Activated CD4-positive, alpha-beta T cell treated with anti-CD3 and anti-CD28 coated beads, Interleukin-10, Interleukin-2, amounts not matched to agents 100 ng/mL and 50 ng/mL, durations not matched to agents 16 hours and 8 hours (primary cell): ENCODE results near the gene TAS2R40.
A peak's percentile ranks its signal among the peaks of the same experiment; 100 is the strongest.

ENCODE experiments used
- DNase-seq: peaks from one replicate; pipeline ENCODE4 v3.0.0-alpha.2; 2020

Gene TAS2R40

DNA sequence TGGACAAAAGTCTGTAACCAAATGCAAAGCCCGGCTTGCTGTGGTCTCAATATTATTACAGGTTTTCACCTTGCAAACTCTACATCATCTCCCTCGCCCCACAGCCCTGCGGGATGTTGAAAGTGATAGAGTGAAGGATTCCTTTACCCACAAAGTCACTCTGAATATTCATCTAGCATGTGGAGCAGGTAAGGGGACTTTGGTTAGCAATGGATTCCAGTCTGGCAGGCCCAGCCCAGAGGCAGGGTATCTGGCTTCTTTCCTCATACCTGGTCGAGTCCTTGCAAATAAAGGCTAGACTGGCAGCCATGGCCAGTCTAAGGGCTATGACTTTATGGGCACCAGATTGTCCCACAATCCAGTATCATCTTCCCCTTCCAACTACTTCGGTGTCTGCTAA, 3.2 kb downstream of the TAS2R40 start:
- DNase-seq, result no peak

DNA sequence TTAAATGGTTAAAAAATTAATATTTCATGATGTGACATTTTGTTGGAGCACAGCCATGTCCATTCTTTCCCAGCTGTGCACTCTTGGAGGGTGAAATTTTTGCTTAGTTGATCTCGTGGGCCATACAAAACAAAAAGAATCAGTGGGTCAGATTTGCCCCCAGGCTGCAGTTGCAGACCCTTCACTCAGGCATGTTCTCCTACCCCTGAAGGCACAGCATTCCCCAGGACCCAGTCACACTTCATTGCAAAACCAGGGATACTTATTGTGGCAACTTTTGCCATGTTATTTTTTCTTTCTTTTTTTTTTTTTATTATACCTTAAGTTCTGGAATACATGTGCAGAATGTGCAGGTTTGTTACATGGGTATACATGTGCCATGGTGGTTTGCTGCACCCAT, 6.0 kb downstream of the TAS2R40 start:
- no peak for DNase-seq

DNA sequence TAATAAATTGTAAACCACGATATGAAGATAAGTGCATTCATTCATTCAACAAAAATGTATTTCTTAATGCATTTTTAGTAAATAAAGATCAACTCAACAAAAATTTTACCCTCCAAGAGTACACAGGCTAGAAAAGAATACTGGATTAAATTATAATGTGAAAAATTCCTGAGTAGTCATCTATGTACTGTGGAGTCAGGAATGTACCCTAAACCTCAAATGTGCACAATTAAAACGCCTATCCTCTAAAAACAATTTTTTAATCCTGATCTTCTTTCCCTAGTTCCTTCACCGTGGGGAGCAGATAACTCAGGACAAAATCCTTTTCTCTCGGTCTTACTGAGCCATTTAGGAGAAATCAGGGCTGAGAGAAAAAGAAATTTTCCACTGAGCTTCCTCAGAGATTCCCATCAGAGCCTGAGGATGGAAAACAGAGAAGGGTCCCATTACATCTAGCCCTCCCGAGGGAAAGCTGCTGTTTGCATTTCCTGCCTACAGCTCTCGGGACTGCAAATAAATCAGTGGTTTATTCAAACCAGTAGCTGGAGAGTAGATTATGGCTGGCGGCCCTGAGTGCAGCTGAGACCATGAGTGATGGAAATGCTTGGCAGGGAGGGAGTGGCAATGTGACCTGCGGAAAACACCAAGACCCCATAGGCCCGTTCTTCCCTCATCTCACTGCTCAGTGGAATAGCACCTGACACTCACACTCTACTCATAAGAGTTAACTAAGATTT, 7.4 kb downstream of the TAS2R40 start:
- no peak for DNase-seq

DNA sequence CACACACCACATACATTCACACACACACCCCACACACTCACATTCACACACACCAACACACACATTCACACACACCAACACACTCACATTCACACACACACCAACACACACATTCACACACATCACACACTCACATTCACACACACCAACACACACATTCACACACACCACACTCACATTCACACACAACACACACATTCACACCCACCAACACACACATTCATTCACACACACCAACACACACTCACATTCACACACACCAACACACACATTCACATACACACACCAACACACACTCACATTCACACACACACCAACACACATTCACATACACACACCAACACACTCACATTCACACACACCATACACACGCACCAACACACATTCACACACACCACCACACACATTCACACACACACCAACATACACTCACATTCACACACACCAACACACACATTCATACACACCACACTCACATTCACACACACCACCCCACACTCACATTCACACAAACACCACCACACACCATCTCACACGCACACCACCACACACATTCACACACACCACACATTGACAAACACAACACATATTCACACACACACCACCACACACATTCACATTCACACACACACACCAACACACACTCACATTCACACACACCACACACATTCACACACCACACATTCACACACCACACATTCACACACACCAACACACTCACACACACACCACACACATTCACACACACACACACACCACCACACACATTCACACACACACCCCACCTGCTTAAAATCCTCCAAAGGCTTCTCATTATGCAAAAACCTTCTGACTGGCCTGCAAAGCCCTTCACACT, 9.0 kb downstream of the TAS2R40 start:
- no peak for DNase-seq

DNA sequence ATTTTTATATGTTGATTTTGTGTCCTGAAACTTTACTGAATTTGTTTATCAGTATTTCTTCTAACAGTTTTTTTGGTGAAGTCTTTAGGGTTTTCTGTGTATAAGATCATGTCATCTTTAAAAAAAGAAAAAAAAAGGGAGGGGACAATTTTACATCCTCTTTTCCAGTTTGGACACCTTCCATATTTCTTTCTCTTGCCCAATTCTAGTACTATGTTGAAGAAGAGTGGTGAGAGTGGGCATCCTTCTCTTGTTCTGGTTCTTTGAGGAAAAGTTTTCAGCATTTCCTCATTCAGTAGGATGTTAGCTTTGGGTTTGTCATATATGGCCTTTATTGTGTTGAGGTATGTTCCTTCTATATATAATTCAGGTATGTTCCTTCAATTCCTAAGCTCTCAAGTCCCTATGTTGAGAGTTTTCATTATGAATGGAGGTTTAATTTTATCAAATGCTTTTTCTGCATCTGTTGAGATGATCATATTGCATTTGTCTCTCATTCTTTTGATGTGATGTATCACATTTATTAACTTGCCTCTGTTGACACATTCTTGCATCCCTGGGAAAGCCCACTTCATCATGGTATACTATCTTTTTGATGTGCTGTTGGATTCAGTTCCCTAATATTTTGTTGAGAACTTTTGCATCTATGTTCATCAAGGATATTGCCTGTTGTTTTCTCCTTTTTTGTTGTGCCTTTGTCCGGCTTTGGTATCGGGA, 12.1 kb downstream of the TAS2R40 start:
- DNase-seq, result no peak

DNA sequence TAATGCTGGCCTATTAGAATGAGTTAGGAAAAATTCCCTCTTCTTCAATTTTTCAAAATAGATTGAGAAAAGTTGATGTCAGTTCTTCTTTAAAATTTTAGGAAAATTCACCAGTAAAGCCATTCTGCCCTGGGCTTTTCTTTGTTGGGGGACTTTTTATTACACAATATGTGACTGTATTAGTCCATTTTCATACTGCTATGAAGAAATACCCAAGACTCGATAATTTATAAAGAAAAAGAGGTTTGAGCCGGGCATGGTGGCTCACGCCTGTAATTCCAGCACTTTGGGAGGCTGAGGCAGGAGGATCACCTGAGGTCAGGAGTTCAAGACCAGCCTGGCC, 12.7 kb downstream of the TAS2R40 start:
- no peak for DNase-seq

DNA sequence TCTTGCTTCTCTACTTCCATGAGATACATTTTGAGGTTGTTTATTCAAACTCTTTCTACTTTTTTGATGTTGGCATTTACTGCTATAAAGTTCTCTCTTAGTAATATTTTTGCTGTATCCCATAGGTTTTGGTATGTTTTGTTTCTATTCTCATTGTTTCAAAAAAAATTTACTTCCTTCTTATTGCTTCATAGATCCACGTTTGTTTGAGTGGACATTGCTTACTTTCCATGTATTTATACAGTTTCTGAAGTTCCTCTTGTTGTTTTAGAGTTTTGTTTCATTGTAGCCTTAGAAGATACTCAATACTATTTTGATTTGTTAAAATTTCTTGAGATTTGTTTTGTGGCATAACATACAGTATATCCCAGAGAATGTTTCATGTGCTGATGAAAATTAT, 13.7 kb downstream of the TAS2R40 start:
- DNase-seq, result no peak

DNA sequence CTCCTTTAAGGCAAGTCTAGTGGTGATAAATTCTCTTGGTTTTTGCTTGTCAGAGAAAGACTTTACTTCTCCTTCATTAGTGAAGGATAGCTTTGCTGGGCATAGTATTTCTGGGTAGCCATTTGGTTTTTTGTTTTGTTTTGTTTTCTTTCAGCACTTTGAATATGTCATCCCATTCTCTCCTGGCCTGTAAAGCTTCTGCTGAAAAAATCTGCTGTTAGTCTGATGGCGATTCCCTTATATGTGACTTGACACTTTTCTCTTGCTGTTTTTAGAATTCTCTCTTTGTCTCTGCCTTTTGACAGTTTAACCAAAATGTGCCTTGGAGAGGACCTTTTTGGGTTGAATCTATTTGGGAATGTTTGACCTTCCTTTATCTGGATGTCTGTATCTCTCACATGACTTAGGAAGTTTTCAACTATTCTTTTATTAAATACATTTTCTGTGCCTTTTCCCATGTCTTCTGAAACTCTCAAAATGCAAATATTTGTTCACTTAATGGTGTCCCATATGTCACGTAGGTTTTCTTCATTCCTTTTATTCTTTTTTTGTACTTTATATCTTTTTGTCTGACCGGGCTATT, 14.7 kb downstream of the TAS2R40 start:
- DNase-seq, result no peak

DNA sequence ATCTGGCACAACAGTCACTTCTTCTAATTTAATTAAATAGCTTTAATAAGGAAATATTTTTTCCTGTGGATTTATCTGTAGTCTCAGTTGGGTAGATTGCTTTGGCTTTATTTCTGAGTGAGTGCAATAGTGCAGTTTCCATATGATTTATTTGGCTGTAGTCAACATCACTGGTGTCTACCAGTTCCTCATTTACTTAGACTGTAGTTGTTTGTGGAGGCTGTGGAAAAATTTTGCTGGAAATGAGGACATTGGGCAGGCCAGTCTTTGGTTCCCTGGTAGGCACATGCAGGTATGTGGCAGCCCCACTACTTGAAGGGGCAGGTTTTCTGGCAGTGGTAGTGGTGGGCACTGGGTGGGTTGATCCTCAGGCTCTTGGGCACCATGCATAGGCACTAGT, 15.5 kb downstream of the TAS2R40 start:
- DNase-seq, result no peak

DNA sequence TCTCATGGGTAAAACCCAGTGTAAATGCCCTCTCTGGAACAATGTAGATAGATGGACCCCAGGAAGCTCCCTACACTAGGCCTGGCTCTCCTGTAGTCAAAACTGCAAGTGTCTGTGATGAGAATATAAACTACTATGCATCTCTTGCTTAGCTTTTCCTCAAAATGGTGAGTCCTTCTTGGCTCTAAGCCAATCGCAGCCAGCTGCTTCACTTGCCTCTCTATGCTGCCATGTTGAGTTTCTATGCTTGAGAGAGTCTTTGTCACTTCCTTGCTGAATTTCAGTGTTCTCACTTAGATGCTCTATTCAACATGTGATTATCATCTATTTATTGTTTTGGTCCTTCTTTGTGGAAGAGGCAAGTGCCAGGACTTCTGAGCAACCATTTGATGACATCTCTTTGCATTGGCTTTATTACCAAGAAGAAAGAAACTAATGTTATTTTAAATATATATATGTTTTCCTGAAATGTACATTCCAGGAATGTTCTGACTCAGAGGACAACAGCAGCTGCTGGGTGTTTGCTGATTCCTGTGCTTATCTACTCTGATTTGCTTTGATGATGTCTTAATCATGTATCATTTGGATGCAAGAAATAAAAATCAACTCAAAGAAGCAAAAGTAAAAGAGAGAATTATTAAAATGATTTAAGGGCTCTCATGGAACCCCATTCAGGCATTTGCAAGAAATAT, 16.6 kb downstream of the TAS2R40 start:
- no peak for DNase-seq

DNA sequence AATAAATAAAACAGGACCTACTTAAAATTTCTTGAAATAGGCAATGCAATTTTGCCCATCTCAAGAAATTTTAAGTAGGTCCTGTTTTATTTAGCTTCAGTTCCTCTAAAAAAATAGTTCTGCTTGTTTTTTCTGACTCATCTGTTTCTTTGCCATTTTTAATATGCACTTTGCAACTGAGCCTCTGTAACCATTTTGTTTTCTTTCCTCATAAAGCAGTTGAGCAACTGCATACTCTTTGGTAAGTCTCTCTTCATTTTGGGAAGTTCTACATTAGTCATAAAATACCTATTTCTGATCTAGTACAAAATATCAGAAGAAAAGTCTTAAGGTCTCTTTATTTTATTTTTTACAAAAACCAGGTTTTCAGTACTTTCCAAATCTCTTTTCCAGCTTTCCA, 18.0 kb downstream of the TAS2R40 start:
- no peak for DNase-seq

DNA sequence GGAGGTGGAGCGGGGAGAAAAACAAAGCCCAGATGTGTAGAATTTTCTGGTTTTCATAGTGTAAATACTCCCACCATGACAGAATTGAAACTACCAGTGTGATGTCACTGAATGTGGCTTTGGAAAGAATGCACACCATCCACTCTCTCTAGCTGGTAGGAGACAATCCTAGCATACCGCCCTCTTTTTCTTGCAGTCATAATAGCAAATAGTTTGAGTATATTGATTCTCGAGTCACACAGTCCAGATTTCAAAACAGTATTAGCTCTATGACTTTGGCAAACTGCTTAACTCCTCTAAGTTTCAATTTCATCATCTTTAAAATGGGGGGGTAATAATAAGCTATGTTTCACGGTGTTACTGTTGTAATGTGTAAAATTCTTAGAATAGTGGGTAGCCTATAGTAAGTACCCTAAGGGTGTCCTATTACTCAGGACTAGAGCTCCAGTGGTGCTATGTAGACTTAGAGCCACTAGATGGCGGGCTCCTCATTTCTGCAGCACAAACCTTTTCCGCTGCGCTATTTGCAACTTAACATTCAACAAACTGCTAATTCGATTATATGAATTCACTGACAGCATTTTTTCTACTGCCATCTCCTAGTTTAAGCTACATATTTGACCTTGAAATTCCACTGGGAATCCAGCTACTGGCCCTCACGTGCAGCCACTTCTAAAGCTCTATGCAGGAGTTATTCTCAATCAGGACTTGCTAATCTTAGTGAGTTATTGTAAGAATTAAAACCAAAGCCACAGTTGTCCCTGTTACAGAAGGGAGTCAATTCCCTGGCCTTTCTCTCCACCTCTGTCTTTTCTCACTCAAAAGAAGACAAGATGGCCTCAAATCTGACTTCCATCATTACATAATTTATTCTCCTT, 18.7 kb downstream of the TAS2R40 start:
- DNase-seq, result peak; percentile 83

DNA sequence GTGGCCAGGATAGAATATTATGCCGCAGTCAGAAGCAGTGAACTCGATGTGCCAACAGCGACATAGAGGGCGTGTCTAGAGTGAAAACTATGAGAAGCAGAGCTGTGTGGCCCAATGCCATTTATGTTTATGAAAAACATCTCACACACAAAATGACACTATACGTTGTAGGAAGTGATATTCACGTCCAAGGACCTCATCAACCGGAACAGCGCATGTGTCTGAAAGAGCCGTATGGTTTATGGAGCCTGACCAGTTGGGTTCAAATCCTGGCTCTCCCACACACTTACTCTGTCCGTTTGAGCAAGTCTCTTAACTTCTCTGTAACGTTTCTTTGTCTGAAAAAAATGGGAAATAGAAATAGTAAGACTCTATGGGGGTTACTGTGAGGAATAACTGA, 20.5 kb downstream of the TAS2R40 start:
- no peak for DNase-seq

DNA sequence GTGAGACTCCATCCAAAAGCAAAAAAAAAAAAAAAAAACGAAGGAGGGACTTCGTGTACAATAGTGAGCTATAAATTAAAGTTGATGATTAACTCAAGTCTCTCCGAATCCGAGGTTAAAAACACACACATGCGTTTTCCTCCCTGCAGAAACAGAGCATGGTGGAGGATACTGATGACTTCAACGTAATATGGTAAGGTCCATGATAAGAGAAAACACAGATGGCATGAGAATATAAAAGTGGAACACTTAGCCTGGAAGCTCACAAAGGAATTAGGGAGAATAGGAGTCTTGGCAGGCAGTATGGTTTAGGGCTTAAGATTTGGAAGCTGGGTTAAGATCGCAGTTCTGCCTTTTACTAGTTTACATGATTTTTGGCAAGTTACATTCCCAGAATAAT, 21.3 kb downstream of the TAS2R40 start:
- no peak for DNase-seq

DNA sequence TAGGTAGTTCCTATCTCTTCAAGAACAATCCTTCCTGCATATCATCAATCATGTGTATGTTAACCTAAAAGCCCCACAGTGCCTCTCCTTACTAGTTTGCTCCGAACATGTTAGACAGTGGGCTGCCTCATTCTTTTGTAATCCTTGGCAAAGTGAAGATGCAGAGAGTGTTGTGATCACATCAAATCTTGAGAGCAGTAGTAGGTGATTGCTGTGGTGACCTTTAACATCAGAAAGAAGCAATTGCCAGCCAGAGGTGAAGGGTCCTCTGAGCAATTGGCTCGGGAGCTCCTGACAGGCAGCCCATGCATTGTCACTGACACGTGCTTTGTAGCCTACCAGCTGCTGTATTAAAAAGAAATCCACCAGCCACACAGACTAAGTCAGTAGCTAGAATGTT, 21.8 kb downstream of the TAS2R40 start:
- no peak for DNase-seq

DNA sequence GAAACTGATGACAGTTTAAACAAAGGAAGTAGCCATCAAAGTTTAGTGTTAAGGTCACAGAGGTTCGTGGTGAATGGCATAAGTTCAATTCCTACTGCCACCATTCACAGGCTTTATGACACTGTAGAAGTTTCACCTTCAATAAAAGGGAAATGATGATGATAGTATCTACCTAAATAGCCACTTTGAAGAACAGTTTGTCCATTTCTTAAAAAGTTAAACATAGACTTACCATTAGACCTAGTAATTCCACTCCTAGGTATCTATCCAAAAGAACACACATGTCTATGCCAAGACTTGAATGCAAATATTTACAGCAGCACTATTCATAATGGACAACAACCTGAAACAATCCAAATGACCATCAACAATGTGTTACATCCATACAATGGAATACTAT, 22.5 kb downstream of the TAS2R40 start:
- no peak for DNase-seq

DNA sequence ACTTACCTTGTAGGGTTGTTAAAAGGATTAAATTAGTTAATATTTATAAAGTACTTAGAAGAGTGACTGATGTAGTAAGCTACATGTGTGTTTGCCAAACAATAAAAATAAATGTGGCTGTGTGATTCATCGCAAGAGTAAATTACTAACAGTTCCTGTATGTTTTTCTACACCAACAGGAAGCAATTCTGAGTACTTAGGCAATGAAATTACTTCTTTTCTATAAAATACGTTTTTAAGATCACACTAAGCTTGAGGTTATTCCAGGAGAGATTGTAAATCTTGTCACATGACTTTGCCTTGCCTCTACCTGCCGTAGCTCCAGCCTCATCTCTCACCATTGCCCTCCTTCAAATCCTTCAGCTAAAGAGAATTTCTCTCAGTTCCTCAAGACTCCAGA, 23.3 kb downstream of the TAS2R40 start:
- peak; percentile 76 for DNase-seq

DNA sequence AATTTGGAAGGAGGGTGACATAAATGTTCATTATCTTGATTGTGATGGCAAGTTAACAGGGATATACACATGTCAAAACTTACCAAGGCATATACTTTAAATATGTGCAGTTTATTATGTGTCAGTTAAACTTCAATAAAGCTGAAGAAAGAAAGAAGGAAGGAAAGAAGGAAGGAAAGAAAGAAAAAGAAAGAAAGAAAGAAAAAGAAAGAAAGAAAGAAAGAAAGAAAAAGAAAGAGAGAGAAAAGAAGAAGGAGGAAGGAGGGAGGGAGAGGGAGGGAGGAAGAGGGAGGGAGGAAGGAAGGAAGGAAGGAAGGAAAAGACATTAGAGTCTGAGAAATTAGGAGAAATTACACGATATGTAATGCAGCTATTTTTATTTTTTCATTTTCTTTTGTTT, 25.5 kb downstream of the TAS2R40 start:
- DNase-seq, result no peak

DNA sequence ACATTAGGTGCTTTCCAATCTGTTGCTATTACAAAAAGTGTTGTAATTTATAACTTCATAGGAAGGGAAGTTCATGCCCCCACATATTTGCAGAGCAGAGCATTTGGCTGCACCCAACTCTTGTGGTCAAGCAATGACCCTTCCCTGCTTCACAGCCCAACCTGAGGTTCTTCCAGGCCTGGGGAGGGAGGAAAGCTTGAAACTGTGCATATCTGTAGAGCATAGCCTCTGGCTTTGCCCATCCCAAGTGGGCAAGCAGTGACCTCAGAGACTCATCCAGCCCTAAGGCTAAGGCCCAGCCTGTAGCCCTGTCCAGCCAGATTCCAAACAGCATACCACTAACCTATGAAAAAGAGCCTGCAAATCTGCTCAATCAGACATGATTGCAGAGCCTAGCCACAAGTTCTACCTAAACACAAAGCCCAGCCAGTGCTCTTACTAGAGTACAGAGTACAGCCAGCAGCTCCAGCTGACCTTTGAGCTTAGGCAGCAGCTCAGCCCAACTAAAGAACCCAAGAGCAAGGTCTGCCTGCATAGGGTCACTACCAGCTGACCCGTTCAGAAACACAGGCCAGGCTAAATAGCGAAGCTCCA, 27.0 kb downstream of the TAS2R40 start:
- DNase-seq, result no peak

DNA sequence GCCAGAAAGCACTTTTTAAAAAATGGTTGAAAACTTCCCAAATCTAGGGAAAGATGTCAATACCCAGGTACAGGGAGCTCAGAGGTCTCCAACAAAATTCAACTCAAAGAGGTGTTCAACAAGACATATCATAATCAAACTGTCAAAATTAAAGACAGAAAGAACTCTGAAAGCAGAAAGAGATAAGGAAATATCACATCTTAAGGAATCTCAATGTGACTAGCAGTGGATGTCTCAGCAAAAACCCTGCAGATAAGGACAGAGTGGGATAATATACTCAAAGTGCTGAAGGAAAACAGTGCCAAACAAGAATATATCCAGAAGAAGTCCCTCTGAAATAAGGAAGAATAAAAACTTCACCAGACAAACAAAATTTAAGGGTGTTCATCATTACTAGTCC, 28.4 kb downstream of the TAS2R40 start:
- no peak for DNase-seq

DNA sequence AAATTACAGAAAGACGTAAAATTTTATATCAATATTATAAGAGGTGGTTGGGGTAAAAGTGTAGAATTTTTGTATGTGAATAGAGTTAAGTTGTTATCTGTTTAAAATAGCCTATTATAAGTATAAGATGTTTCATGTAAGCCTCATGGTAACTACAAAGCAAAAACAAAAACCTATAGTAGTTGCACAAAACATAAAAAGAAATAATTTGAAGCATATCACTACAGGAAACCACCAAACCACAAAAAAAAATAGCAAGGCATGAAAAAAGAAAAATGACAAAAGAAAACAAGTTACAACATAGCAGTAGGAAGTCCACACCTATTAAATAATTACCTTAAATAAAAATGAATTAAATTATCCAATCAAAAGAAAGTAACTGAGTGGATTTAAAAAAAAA, 29.0 kb downstream of the TAS2R40 start:
- DNase-seq, result no peak

DNA sequence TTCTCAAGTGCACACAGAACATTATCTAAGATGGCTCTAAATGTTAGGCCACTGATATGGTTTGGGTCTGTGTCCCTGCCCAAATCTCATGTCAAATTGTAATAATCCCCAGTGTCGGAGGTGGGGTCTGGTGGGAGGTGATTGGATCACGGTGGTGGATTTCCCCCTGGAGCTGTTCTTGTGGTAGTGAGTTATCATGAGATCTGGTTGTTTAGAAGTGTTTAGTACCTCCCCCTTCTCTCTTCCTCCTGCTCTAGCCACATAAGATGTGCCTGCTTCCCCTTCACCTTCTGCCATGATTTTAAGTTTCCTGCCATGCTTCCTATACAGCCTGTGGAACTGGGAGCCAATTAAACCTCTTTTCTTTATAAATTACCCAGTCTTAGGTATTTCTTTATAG, 30.2 kb downstream of the TAS2R40 start:
- DNase-seq, result no peak
